SU-DHL-6 (cell line): ENCODE measurements around the gene HOMER3.

Experiments used
- CTCF ChIP-seq: fragments of 200-600 bp; sonication (generic); IDR thresholded peaks from one replicate; pipeline ENCODE4 v1.5.1; 2017; ENCODE audit warnings: antibody characterized with exemption, mild to moderate bottlenecking, low read length, moderate library complexity; ENCODE audit not compliant: insufficient read depth, poor library complexity, severe bottlenecking
- EZH2phosphoT487 ChIP-seq: fragments of 200-600 bp; sonication (generic), shearing (Covaris generic); conservative IDR thresholded peaks from 2 replicates; pipeline ENCODE4 v1.6.1; 2018; ENCODE audit warnings: mild to moderate bottlenecking, antibody characterized with exemption, low read length, moderate library complexity, mixed read lengths

GRCh38 chr19:18967358-18968146 lies 26.5 kb upstream of the HOMER3 start:
- TF ChIP-seq CTCF (no peak), EZH2phosphoT487 (no peak)
